ENCODE data around the gene TATDN2. TPM values are rescaled to one million over a fixed set of nuclear protein-coding genes. Genes with fewer than 3 reads are reported as not detected.
A peak's percentile ranks its signal among the peaks of the same experiment; 100 is the strongest.

Gene TATDN2
- total and polyA plus RNA-seq, 9 of the 15 experiments (the other 6 are each of a cell fraction or from before 2014, with no cell fraction given), result 5.2 to 44.7 (median 25.8) TPM

GRCh38 chr3:10279384-10280176 lies 31.3 kb downstream of the TATDN2 start (continued):
- TF ChIP-seq ZNF592 (IDR thresholded peaks at IDR 0.05) (peak; percentile 45; the same call in 1 of the 2 replicates), NFIC (IDR thresholded peaks at IDR 0.05) (no peak), MLLT1 (IDR thresholded peaks at IDR 0.05) (no peak), MTA1 (IDR thresholded peaks at IDR 0.05; ENCODE audit: borderline replicate concordance) (no peak), CAMTA2 (CRISPR knock-in tag; conservative IDR thresholded peaks at IDR 0.05) (no peak), JUN (IDR thresholded peaks at IDR 0.05; ENCODE audit: borderline replicate concordance, low read depth, low read length) (no peak), JUN (CRISPR knock-in tag; IDR thresholded peaks at IDR 0.05; ENCODE audit: borderline replicate concordance) (no peak), MAFG (tag; conservative IDR thresholded peaks at IDR 0.05) (0 out of 2 replicates have a peak, but pooled peaks have one; percentile 59), MCM7 (IDR thresholded peaks at IDR 0.05) (no peak), SETDB1 (IDR thresholded peaks at IDR 0.05; ENCODE audit: low read length) (no peak), MTA3 (IDR thresholded peaks at IDR 0.05; ENCODE audit: borderline replicate concordance) (0 out of 2 replicates have a peak, but pooled peaks have one; percentile 25), SREBF2 (CRISPR knock-in tag; IDR thresholded peaks at IDR 0.05) (no peak), ZNF384 (IDR thresholded peaks at IDR 0.05; ENCODE audit: low read depth, low read length) (no peak), ZNF778 (CRISPR knock-in tag; IDR thresholded peaks at IDR 0.05) (no peak), ARID1B (IDR thresholded peaks at IDR 0.05) (peak; percentile 58), SAFB2 (IDR thresholded peaks at IDR 0.05; ENCODE audit: borderline replicate concordance, low read depth, low read length, severe bottlenecking) (no peak), MEF2D (tag; conservative IDR thresholded peaks at IDR 0.05; ENCODE audit: low read depth) (no peak), ZNF696 (CRISPR knock-in tag; conservative IDR thresholded peaks at IDR 0.05) (no peak), ZNF830 (CRISPR knock-in tag; IDR thresholded peaks at IDR 0.05) (no peak), ZNF785 (CRISPR knock-in tag; IDR thresholded peaks at IDR 0.05) (no peak), ZFP36 (IDR thresholded peaks at IDR 0.05; ENCODE audit: low read depth, low read length, partially characterized antibody) (peak; percentile 20)
- TF ChIP-seq, protein P1, sequence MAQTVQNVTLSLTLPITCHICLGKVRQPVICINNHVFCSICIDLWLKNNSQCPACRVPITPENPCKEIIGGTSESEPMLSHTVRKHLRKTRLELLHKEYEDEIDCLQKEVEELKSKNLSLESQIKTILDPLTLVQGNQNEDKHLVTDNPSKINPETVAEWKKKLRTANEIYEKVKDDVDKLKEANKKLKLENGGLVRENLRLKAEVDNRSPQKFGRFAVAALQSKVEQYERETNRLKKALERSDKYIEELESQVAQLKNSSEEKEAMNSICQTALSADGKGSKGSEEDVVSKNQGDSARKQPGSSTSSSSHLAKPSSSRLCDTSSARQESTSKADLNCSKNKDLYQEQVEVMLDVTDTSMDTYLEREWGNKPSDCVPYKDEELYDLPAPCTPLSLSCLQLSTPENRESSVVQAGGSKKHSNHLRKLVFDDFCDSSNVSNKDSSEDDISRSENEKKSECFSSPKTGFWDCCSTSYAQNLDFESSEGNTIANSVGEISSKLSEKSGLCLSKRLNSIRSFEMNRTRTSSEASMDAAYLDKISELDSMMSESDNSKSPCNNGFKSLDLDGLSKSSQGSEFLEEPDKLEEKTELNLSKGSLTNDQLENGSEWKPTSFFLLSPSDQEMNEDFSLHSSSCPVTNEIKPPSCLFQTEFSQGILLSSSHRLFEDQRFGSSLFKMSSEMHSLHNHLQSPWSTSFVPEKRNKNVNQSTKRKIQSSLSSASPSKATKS (CRISPR knock-in tag; IDR thresholded peaks at IDR 0.05), result no peak

Data from K562 (cell line).